ENCODE measurements around the gene SLC6A17.

DNA sequence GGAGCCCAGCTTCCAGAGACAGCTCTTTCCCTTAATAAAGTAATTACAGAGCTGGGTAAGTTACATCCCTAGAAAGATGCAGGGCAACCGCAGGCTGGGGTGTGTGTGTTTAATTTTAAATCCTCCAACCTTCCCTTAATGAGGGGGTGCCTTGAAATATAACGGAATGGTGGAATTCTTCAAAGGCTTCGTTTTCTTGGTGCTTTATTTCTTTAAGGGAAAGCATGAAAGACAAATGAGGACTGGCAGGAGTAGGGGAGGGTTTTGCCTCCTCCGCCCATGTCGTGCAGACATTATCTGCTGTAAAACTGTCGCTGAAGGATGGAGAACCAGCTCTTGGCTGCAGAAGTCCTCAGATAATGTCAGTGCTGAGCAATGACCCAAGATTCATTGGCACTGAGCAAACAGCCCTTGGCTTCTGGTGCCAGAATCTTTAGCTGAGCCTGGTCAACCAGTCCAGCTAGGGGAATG is 15.5 kb downstream of the SLC6A17 start:
- TF ChIP-seq EZH2phosphoT487 (IDR thresholded peaks at IDR 0.05; ENCODE audit: low read depth), result no peak
- TF ChIP-seq, protein P1, sequence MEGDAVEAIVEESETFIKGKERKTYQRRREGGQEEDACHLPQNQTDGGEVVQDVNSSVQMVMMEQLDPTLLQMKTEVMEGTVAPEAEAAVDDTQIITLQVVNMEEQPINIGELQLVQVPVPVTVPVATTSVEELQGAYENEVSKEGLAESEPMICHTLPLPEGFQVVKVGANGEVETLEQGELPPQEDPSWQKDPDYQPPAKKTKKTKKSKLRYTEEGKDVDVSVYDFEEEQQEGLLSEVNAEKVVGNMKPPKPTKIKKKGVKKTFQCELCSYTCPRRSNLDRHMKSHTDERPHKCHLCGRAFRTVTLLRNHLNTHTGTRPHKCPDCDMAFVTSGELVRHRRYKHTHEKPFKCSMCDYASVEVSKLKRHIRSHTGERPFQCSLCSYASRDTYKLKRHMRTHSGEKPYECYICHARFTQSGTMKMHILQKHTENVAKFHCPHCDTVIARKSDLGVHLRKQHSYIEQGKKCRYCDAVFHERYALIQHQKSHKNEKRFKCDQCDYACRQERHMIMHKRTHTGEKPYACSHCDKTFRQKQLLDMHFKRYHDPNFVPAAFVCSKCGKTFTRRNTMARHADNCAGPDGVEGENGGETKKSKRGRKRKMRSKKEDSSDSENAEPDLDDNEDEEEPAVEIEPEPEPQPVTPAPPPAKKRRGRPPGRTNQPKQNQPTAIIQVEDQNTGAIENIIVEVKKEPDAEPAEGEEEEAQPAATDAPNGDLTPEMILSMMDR (IDR thresholded peaks at IDR 0.05; ENCODE audit: low read depth, low read length), result no peak
